HG02678 (cell line): ENCODE results near the gene FNDC10.
"Not testable (repeated sequence)": the region's sequence is repeated elsewhere in the genome, so short reads cannot be mapped to it uniquely, and the experiment has no call there.

Experiments
- ATAC-seq: cut with Tn5 transposase; IDR thresholded peaks from one replicate; pipeline ENCODE4 v1.9.1; 2021; ENCODE audit warnings: mild to moderate bottlenecking, moderate library complexity; ENCODE audit not compliant: unreplicated experiment

FNDC10 gene

GRCh38 chr1:1599935-1600860 lies at the start of gene FNDC10:
TSS of gene FNDC10 (minus strand) at chr1:1600135. CDS start at chr1:1600015, 120 bp downstream.
- ATAC-seq = no peak

DNA sequence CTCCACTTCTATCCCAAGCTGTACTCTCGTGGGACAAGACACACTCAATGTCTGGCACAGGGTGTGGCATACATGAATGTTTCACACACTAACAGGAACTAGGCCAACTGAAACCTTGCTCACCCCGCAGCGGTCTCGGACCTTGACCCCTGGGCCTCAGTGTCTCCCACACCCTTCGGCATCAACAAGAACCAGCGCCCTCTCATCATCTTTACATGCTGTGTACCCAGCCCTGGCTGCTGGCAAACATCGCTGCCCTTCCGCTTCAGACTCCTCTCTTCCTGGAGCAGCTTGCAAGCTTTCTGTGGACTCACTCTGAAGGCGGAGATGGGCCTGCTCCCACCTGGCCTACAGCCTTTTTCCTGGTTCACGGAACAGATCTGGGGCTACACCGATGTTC lies 48.3 kb upstream of the FNDC10 start:
- not testable (repeated sequence) for ATAC-seq

- not testable (repeated sequence) for ATAC-seq
Measured at GRCh38 chr1:1647567-1648241, 47.8 kb upstream of the FNDC10 start.

GRCh38 chr1:1646326-1646725 lies 46.4 kb upstream of the FNDC10 start:
- ATAC-seq = not testable (repeated sequence)

DNA sequence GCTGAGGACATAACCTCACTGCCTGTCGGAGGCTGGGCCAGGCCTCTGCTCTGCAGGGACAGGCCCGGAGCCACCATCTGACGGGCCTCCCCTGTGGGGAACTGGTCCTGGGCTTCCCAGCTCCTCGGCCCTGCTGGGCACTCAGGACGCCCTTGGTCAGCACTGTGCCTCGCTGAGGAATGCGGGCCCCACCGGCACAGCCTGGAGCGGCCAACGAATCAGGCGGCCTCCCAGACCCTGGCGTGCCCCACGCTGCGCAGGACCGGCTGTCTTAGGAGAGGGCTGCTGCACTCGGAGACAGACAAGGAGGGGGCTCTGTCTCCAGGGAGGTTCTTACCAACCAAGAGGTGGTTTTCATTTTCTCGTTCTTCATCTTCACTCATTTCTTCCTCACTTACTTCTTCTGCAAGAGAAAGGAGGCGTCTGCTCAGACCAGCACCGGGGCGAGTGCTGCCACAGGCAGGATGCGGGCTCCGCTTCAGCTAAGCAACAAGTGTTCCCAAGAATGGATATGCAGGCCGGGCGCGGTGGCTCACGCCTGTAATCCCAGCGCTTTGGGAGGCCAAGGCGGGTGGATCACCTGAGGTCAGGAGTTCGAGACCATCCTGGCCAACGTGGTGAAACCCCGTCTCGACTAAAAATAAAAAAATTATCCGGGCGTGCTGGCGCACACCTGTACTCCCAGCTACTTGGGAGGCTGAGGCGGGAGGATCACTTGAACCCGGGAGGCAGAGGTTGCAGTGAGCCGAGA lies 41.0 kb upstream of the FNDC10 start:
- not testable (repeated sequence) for ATAC-seq

GRCh38 chr1:1640081-1640480 lies 40.1 kb upstream of the FNDC10 start:
- ATAC-seq = not testable (repeated sequence)

GRCh38 chr1:1639368-1639767 lies 39.4 kb upstream of the FNDC10 start:
- not testable (repeated sequence) for ATAC-seq

GRCh38 chr1:1638528-1638927 lies 38.6 kb upstream of the FNDC10 start:
- ATAC-seq = not testable (repeated sequence)

DNA sequence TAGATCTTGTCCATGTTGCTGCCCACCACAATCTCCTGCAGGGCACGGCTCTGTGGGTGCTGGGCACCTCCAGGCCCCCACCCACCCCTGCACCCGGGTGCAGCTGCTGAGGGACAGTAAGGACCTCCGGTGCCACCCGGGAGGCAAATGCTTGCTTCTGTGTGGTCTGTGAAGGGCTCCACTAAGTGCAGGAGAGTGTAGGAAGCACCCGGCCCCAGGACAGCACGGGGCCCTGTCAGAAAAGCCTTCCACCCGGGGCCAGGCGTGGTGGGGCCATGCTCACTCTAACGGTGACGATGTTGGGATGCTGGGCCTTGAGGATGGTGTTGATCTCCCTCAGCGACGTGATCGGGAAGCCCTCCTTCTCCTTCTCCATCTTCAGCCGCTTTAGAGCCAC lies 37.5 kb upstream of the FNDC10 start:
- not testable (repeated sequence) for ATAC-seq

GRCh38 chr1:1636621-1637478 lies 36.9 kb upstream of the FNDC10 start:
- not testable (repeated sequence) for ATAC-seq

- not testable (repeated sequence) for ATAC-seq
Measured at GRCh38 chr1:1634613-1635012, 34.7 kb upstream of the FNDC10 start.

- not testable (repeated sequence) for ATAC-seq
Measured at GRCh38 chr1:1633409-1633808, 33.5 kb upstream of the FNDC10 start.

DNA sequence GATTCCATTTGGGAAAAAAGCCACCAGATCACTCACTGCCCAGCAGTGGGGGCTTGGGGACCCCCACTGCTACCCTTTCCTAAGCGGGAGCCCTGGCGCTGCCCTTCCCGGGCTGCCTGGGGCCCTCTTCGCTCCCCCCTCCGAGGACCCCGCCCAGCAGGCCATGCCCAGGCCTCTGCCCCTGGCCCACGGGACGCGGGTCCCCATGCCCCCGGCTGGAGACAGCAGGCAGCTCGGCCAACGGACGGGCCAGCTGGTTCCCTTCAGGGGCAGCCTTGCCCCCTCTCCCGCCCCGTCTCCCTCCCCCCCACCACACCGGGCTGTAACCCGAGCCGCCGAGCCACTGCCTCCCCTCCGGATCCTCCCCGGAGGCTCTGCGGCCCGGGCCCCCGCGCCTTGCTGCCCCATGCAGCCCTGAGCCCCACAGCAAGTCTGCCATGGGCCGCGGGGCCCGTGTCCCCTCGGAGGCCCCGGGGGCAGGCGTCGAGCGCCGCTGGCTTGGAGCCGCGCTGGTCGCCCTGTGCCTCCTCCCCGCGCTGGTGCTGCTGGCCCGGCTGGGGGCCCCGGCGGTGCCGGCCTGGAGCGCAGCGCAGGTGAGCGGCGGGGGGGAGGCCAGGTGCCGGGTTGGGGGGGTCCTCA lies 32.0 kb upstream of the FNDC10 start, which contains the start of gene MMP23B:
Gene MMP23B, plus strand, starts transcription at position 392 of the 639 bp plus-strand sequence. Its CDS starts 46 bp downstream, at position 438.
- ATAC-seq = no peak

- ATAC-seq = no peak
Measured at GRCh38 chr1:1630965-1631781, 31.2 kb upstream of the FNDC10 start.

DNA sequence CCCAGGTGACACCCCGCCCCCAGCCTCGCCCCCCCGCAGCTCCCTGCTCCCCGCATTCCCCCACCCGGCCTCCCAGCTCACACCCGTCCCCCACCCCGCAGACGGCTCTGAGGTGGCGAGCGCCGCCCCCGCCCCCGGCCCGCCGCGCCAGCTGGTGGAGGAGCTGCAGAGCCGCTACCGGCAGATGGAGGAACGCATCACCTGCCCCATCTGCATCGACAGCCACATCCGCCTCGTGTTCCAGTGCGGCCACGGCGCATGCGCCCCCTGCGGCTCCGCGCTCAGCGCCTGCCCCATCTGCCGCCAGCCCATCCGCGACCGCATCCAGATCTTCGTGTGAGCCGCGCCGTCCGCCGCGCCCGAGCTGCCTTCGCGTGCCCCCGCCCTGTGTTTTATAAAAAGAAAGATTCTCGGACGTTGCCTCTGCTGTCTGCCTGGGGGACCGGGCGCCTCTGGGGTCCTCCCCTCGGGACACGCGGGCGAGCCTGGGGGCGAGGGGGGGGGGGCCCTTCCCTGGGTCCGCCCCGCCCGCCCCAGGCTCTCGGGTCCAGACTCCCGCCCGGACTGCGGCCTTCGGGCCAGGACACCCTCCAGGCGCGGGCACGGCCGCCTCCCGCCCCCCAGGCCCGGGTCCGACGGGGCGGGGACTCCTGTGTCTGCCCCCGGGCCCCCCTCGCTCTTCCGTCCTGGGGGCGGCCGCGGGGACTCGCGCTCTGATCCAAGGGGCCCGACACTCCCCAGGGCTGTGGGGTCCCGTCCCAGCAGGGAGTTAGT lies 30.4 kb upstream of the FNDC10 start:
- ATAC-seq = peak; percentile 73

GRCh38 chr1:1629430-1630190 lies 29.7 kb upstream of the FNDC10 start:
- ATAC-seq = no peak

GRCh38 chr1:1628754-1629429 lies 29.0 kb upstream of the FNDC10 start:
- no peak for ATAC-seq
